AG08396 (cell line): ENCODE results near the gene LAMA2.

ENCODE experiments used
- DNase-seq: peaks from one replicate; pipeline ENCODE4 v3.0.0; 2012; ENCODE audit warnings: low spot score, mixed read lengths

The LAMA2 gene

GRCh38 chr6:129309154-129309553 is 426.2 kb downstream of the LAMA2 start:
- DNase-seq = no peak

- peak; percentile 78 for DNase-seq
Observed at GRCh38 chr6:129312880-129313279, 429.9 kb downstream of the LAMA2 start.

DNA sequence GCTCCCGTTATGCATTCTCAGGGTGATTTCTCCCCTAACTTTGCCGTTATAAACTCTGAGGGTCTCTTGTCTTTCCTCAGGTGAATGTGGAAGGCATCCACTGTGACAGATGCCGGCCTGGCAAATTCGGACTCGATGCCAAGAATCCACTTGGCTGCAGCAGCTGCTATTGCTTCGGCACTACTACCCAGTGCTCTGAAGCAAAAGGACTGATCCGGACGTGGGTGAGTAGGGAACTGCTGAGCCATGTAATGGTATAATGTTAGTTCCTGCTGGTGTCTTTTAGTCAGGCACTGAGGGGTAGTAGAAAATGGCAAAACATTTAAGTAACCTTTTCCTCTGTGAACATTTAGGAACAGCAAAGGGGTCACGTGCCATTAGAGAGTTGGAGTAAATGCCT is 431.6 kb downstream of the LAMA2 start:
- DNase-seq = no peak

DNA sequence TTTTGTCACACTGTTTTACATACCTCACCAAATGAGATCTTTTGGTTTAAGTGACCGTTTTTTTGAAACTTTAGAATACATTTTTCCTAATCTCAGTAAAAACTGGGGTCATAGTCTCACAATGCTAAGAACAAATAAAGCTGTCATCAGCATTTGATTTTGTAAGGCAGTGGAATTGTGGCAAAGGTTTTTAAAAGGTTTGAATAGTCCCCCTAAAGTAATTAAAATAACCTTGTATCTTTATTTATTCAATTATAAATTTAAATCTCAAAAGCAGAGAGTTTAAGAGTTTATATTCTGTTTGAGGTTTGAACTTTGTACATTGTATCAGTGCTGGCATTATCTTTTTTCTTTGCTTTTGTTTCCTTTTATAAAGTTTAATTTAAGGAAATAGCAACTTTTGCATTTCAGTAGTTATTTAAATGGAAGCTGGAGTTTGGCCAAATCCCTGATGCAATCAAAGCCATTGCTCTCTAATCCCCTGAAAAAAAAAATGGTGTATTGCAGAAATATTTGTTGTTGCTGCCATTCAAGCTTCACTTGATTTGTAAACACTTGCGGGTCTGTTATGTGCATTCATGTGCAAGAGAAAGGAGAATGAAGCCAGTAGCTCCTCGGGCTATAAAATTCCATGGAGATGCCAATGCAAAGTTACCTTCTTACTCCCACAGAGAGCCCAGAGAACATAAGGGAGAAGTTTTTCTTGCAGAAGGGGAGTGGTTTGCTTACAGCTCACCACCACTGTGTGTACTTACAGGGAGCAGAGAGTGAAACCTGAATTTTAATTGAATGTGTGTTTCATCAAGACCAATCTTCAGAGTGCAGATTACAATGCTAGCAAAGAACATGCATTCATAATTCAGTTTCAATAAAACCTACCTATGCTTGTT is 435.2 kb downstream of the LAMA2 start:
- DNase-seq = no peak

DNA sequence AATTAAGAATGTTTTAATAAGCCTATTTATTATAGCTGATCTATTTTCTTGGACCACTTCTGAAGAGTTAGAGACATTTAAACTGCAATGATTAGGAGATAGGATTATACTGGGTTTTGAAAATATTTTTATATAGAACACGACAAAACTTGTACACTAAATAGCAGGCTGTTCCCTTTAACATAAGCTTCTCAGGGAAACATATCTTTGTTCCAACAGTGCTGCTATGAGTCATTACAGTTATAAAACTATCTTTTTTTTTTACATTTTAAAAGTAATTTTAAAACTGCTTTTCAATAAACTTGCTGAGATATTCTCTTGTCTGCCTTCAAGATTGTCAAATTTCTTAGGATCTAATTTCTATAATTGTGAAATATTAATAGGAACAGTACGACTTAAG is 438.0 kb downstream of the LAMA2 start:
- DNase-seq = no peak

- no peak for DNase-seq
Observed at GRCh38 chr6:129321303-129321702, 438.4 kb downstream of the LAMA2 start.

- no peak for DNase-seq
Observed at GRCh38 chr6:129324345-129324744, 441.4 kb downstream of the LAMA2 start.

- no peak for DNase-seq
Observed at GRCh38 chr6:129329678-129330077, 446.7 kb downstream of the LAMA2 start.

DNA sequence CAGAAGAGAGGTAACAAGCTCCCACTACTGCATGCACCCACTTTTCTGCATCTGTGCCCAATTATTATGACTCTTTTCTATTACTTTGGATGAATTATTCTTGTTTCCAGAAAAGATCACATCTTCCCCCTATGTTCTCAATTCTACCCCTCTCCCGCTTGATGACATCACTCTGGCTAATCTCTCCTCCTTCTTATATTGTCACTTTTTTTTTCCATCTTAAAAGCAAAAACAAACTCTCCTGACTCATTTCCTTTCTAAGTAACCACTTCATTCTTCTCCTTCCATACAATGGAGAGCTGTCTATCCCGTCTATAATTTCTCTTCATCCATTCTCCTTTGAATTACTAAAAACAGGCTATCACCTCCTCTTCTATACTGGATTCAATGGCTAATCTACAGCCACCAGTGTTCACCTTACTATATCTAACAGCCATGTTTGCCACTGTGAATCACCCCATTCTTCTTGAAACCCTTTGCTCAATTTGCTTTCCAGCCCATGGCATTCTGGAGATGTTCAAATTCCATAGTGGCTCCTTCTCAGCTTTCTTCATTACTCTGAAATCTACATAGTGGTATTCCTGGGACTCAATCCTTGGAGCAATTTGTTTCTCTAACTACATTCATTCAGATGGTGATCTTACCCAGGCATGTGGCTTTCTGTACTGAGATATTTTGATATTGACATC is 448.7 kb downstream of the LAMA2 start:
- no peak for DNase-seq

GRCh38 chr6:129335792-129336191 is 452.9 kb downstream of the LAMA2 start:
- no peak for DNase-seq

DNA sequence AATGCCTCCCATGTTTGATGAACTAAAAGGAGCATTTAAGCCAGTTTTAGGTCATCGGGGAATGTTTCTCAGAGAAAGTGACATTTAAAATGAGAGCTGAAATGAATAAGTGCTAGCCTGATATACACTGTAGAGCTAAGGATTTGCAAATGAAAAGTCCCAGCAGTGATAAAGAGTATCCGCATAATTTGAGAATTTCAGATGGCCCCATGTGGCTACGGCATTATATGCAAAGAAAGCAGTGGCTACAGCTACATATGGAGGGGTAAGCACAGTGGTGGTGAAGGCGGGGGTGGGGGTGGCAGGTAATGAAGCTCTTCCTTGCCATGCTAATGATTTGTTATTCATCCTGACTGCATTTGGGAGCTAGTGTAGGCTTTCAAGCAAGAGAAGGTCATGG is 455.7 kb downstream of the LAMA2 start:
- DNase-seq = no peak

DNA sequence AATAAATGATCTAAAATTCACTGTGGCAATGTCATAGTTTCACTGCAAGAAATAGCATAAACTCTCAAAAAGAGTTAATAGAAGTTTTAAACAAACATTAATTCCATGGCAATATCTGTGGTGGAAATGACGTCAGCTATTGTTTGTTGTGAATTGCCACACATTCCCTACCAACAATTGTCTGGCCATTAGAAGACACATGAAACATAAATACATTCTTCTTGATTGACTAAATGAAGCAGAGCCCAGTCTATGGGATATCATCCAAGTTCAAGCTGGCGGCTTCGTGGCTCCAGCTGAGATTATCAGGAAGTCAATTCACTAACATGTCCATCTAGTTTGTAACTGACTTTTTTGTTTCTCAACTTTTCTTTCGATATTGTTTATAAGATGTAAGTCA is 458.0 kb downstream of the LAMA2 start:
- DNase-seq = peak; percentile 57

DNA sequence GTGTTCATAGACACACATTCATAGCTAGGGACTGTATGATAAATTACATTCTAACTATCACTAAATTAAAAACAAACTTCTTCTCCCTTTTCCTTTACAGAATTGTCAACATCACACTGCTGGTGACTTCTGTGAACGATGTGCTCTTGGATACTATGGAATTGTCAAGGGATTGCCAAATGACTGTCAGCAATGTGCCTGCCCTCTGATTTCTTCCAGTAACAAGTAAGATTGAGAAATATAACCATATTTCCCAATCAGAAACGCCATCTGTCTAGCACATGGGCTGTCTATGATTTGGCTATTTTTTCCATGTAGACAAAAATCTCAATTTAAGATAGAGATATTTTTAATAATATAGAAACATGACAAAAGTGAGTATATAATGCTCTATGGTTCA is 459.3 kb downstream of the LAMA2 start:
- no peak for DNase-seq

GRCh38 chr6:129342796-129343195 is 459.9 kb downstream of the LAMA2 start:
- no peak for DNase-seq

DNA sequence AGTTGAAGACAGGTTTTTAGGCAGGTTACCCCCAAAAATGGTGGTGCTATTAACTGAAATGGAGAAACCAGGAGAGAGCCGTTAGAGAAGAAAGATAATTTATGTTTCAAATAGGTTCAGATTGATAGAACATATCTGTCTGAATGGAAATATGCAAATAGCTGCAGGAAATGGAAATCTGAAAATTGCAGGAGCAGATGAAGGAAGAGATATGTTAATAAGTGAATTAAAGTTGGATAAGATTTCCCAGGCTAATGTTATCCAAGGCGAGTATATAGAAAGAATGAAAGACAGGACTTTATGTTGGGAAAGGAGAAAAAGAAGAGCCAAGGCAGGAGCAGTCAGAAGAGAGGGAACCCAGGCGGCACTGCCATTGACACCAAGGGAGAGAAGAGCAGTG is 461.4 kb downstream of the LAMA2 start:
- DNase-seq = no peak

DNA sequence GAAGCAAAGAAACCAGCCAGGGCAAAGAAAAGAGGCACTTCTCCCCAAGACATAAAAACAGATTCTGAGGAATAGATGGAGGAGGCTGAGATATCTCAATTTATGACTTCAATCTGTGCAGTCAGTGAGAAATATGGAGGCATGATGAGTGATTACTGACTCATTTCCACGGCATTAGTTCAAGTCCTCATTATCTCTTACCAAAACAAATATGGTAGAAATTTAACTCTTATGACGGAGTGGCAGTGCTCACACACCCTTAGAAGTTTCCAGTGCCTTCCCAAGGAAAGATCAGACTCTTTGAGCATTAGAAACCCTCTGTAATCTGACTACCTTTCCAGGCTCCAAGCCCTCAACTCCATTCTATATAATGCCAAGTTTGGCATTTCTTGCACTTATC is 463.0 kb downstream of the LAMA2 start:
- peak; percentile 15 for DNase-seq

GRCh38 chr6:129346964-129347363 is 464.0 kb downstream of the LAMA2 start:
- no peak for DNase-seq

GRCh38 chr6:129350278-129350677 is 467.3 kb downstream of the LAMA2 start:
- DNase-seq = no peak

DNA sequence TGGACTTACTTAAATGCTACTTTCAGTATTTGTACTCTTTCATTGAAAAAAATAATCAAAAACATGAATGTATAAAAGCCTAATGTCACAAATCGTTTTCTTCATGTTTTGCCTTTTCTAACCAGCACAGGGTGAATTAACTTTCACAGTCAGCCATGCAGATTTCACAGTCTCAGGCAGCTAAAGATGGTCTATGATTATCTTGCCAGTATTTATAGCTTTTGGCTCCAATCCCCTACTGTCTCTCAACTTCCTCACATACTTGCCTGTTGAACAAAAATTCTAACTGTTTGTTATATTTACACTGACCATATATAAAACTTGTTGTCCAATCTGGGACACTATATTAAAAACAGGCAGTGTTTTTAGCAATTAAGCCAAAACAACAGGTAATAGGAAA is 468.9 kb downstream of the LAMA2 start:
- DNase-seq = no peak

GRCh38 chr6:129353067-129353466 is 470.1 kb downstream of the LAMA2 start:
- DNase-seq = no peak

DNA sequence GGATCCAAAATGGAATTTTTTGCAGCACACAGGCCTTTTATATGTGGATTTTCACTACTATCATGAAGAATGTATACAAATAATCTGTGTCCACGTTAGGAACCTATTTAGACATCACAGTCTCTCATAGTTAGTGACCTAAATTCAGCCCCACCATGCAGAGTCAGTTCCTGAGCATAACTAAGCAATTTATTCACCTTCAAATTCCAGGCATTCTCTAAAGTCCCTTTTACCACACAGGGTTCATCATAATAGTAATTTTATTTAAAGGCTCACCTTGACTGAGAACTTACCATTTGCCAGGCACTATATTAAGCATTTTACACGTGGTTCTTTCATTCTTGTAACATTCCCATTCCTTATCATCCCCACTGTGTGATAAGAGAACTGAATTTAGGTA is 473.2 kb downstream of the LAMA2 start:
- no peak for DNase-seq

DNA sequence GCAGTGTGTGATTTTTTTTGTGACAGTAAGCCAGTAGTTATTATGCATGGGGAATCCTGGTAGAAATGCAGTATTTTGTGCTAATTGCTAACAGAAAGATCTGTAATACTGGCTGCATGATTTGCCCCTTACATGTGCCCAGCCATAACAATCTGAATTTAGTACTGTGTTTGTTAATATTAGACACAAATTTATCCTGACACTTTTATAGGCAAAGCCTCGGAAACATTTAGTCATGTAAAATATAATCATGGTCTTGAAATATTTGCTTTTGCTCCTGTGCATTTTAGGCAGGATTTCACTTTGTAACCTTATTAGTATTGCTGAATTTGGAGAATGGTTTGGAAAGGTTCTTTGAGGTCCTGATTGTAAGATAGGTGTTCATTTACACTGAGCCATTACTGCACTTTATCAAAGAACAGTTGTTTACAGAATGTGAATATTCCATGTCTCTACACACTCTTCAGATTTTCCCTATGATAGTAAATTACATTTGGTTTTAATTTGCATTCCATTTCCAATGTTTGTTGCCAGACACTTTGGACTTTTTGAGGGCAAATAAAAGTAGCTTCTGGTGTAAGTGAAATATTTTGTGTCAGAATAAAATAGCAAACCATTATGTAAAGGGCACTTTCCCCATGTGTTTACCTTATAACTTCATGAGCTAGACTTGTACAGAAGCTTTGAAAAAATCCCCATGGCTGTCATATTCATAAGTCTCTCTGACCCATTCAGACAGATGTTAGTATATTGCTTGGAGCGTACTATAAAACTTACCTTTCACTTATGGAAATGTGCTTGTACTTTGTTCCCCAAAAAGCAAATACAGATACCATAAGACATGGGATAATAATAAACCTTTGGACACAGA is 477.1 kb downstream of the LAMA2 start:
- no peak for DNase-seq

- DNase-seq = no peak
Observed at GRCh38 chr6:129360682-129360955, 477.7 kb downstream of the LAMA2 start.
